ENCODE results near the gene SELENOO.
A peak's percentile ranks its signal among the peaks of the same experiment; 100 is the strongest.
"Not testable (repeated sequence)": the region's sequence is repeated elsewhere in the genome, so short reads cannot be mapped to it uniquely, and the experiment has no call there.

SELENOO gene

GRCh38 chr22:50200461-50201190 is at the start of gene SELENOO:
SELENOO (plus strand) TSS chr22:50201011; CDS start chr22:50201037, 26 bp downstream.
- peak; percentile 100 for DNase-seq (ENCODE audit: low spot score)

- no peak for DNase-seq (ENCODE audit: low spot score)
Measured at GRCh38 chr22:50151571-50152537, 49.0 kb upstream of the SELENOO start.

- DNase-seq (ENCODE audit: low spot score) = no peak
Measured at GRCh38 chr22:50153056-50153755, 47.6 kb upstream of the SELENOO start.

- DNase-seq (ENCODE audit: low spot score) = no peak
Measured at GRCh38 chr22:50153756-50154140, 47.1 kb upstream of the SELENOO start.

- no peak for DNase-seq (ENCODE audit: low spot score)
Measured at GRCh38 chr22:50157709-50158375, 43.0 kb upstream of the SELENOO start.

- DNase-seq (ENCODE audit: low spot score) = no peak
Measured at GRCh38 chr22:50160947-50161346, 39.9 kb upstream of the SELENOO start.

GRCh38 chr22:50161508-50162390 is 39.1 kb upstream of the SELENOO start:
- DNase-seq (ENCODE audit: low spot score) = no peak

- DNase-seq (ENCODE audit: low spot score) = no peak
Measured at GRCh38 chr22:50162391-50162956, 38.3 kb upstream of the SELENOO start.

- no peak for DNase-seq (ENCODE audit: low spot score)
Measured at GRCh38 chr22:50165436-50166123, 35.2 kb upstream of the SELENOO start.

GRCh38 chr22:50167689-50168489 is 32.9 kb upstream of the SELENOO start:
- DNase-seq (ENCODE audit: low spot score) = no peak

- DNase-seq (ENCODE audit: low spot score) = not testable (repeated sequence)
Measured at GRCh38 chr22:50168490-50169180, 32.2 kb upstream of the SELENOO start.

GRCh38 chr22:50169181-50169759 is 31.5 kb upstream of the SELENOO start:
- no peak for DNase-seq (ENCODE audit: low spot score)

GRCh38 chr22:50169774-50170341 is 31.0 kb upstream of the SELENOO start:
- peak; percentile 44 for DNase-seq (ENCODE audit: low spot score)

- DNase-seq (ENCODE audit: low spot score) = no peak
Measured at GRCh38 chr22:50170453-50171318, 30.1 kb upstream of the SELENOO start, which contains the start of gene PANX2. PANX2 (plus strand) TSS chr22:50170731; CDS start chr22:50170731, 0 bp downstream.

GRCh38 chr22:50171319-50171964 is 29.4 kb upstream of the SELENOO start:
- DNase-seq (ENCODE audit: low spot score) = no peak

GRCh38 chr22:50171965-50172421 is 28.8 kb upstream of the SELENOO start:
- no peak for DNase-seq (ENCODE audit: low spot score)
